HG03558 (cell line): ENCODE data around the gene LCAT.
"Not testable (repeated sequence)": the region's sequence is repeated elsewhere in the genome, so short reads cannot be mapped to it uniquely, and the experiment has no call there.

ENCODE experiments used
- ATAC-seq: cut with Tn5 transposase; IDR thresholded peaks from one replicate; pipeline ENCODE4 v1.9.1; 2021; ENCODE audit warnings: moderate number of reproducible peaks; ENCODE audit not compliant: unreplicated experiment; ENCODE audit errors: extremely low read depth

The LCAT gene

DNA sequence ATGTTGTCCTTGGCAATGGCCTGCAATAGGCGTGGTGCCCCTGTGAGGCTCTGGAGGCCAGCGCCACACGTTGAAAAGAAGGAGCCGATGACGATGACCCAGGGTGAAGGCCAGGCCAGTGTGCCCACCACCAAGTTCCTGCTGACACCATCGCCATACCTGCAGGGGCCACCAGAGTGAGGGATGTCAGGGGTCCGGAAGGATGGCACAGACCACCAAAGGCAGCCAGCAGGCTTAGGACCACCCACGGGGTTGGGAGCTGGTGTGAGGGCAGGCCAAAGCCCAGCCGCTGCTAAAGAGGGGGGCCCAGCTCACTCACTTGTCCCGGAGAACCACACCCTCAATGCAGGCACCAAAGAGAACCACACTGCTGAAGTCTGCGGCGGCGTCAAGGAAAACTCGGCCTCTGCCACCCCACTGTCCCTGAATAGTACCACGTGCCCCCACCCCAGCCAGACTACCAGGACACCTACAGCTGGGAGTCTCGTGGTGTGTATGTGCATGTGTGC, 6.5 kb upstream of the LCAT start:
- no peak for ATAC-seq

GRCh38 chr16:67949645-67950044, 5.7 kb upstream of the LCAT start:
- ATAC-seq = no peak

DNA sequence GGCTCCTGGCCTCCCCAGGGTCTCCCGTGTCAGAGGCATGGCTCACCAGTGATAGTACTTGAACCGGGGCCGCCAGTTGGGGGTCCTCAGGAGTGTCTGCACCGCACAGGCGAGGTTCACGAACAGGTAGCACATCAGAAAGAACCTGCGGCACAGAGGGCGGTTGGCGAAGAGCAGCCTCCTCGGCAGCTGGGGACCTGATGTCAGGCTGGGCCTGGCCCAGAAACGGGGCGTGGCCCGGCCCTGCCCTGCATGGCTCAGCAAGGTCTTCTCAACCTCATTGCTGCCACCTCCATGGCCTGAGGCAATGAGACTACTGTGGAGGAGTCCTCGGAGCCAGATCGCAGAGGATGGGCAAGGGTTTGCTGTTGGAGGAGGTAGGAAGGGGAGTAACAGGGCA, 4.1 kb upstream of the LCAT start:
- no peak for ATAC-seq

- no peak for ATAC-seq
Measured at GRCh38 chr16:67946966-67947558, 3.1 kb upstream of the LCAT start.

DNA sequence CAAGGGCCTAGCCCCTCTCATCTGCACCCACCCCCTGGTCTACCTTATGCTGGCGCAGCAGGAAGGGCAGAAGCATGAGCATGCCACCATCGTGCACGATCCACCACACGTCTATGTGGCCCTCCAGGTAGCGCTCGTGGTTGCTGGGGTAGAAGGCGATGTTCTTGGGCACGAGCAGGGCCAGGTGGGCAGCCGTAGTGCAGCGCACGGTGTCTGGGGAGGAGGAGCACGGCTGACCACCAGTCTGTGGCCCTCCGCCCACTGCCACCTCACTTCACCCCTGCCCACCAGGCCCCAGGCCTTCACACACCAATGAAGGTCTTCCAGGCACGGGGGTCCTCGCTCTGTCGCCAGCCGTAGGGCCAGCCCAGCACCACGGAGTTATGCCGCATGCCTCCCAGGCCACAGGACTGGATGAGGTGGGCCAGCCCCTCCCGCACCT, 2.2 kb upstream of the LCAT start:
- no peak for ATAC-seq

DNA sequence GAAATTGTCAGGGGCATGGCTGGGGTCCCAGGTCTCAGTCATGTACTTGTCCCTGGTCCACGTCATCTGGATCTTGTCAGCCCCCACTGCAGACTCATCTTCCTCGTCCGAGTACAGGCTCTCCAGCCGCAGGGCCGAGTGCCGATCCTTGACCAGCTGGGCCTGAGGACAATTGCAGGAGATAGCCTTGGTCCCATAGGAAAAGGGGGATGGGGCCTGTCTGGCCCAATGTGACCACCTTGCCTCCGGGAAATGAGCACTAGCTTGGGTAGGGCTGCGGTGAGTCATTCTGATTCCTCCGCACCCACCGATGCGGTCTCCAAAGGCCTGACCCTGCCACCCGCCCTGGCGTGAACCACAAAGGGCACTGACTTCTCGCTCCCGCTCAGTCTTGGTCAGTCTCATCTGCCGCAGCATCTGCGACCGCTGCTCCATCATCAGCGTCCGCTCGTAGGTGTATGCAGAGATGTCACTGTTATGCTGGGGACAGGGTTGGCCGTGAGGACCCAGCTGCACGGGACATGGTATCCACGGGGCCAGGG, 1.5 kb upstream of the LCAT start:
- no peak for ATAC-seq

- ATAC-seq = no peak
Measured at GRCh38 chr16:67944690-67945391, 921 bp upstream of the LCAT start.

GRCh38 chr16:67943256-67943618, 683 bp downstream of the LCAT start:
- ATAC-seq = no peak

DNA sequence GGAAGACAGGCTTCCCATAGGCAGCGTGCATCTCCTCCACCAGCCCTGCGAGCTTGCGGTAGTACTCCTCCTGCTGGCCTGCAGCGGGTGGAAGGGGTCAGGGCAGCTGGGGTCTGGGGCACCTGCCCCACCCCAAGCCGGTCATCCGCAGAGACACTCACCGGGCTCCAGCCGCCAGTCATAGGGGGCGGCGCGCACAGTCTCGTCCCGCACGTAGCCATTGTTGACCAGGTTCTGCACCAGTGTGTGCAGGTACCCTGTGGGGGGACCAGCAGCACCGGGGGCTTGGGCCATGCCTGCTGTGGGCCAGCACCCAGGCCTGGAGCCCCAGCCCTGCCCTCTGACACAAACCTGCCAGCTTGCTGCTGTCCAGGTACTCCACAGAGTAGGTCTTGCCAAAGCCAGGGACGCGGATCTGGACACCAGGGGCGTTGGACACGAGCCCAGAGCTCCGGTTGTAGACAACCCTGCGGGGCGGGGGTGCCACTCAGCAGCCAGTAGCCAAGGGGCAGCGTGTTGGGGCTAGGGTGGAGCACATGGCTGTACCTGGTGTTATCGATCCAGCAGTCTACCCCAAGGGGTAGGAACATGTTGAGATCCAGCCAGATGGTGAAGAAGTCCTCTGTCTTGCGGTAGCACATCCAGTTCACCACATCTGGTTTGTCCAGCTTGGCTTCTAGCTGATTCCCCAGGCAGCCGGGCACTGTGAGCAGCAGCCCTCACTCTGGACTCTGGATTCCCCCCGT, 1.2 kb downstream of the LCAT start:
- no peak for ATAC-seq

- ATAC-seq = no peak
Measured at GRCh38 chr16:67942200-67942509, 1.8 kb downstream of the LCAT start.

DNA sequence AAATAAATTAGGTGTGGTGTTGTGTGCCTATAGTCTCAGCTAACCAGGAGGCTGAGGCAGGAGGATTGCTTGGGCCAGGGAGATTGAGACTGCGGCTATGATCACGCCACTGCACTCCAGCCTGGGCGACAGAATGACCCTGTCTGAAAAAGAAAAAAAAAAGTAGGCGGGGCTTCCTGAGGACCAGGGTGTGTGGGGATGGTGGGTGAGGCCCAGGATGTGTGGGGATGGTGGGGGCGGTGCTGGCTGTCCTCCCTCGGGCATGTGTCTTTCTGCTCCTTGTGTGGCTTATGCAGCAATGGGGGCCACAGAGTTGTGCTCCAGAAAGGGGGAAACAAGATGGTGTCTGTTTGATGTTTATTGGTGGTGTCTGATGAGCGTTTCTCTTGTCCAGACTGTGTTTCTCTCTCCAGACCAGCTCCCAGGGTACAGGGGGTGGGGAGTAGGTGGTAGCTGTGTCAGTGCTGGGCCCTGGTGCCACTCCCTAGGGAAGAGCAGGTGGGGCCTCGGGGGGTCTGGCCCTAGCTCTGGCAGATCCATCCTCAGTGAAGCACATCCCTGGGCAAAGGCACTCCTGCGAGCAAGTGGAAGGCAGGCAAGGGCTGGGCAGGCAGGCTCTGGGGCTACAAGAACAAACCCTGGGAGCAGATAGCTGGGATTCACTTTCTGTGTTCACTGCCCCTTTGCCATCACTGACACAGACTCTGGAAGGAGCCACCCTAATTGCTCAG, 2.3 kb downstream of the LCAT start:
- no peak for ATAC-seq

DNA sequence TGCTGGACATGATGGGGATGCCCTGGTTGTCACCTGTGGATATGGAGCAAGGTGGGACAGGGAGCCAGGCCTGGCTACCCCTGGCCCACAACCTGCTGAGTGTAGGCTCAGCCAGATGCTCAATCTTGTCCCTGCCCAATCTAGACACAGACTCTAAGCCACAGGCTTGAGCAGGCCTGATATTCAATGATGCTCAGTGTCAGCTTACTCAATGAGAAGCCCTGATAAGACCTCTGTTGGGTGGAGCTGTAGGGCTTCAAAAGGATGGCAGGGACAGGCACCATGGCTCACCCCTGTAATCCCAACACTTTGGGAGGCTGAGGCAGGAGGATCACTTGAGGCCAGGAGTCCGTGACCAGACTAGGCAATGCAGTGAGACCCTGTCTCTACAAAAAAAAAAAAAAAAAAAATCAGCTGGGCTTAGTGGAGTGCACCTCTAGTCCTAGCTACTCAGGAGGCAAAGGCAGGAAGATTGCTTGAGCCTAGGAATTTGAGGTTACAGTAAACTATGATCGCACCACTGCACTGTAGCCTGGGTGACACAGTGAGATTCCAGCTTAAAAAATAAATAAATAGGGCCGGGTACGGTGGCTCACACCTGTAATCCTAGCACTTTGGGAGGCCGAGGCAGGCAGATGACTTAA, 3.4 kb downstream of the LCAT start:
- no peak for ATAC-seq

DNA sequence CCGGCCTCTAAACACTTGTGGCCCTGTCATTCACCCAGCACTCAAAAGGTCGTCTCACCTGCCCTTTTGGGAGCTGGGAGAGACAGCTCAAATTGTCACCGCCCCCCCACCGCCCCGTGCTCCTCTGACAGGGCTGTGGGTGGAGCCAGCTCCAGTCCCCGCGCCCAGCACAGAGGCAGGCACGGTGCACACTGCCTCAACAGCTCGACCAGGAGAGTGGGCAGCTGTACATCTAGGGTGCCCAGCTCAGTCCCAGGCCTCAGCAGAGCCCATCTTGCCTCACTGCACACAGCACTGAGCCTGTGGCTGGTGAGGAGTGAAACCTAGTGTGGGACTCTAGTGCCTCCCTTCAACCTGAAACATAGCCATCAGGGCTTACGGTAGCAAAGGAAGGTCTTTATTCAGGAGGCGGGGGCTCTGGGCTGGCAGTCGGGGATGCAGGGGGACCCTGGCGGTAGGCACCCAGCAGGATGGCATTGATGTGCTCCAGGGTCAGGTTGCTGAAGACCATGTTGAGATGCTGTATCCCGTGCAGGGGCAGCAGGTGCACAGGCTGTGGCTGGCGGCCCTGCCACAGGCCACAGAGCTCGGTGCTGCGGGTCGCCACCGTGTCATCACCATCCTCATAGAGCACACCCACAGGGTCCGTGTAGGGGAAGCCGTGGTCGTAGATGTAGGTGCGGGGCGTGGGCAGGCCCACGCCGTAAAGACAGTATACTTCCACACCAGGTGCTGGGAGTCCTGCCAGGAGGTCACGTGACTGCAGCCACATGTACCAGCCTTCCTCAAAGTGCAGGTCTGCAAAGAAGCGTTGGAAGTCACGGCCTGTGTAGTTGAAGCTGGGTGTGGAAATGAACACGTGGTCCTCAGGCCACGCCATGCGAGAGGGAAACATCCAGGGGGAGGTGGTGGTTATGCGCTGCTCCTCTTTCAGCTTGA, 4.1 kb downstream of the LCAT start:
- no peak for ATAC-seq

- not testable (repeated sequence) for ATAC-seq
Measured at GRCh38 chr16:67937713-67938112, 6.2 kb downstream of the LCAT start.

GRCh38 chr16:67936880-67937605, 6.9 kb downstream of the LCAT start:
- ATAC-seq = no peak

GRCh38 chr16:67936124-67936879, 7.6 kb downstream of the LCAT start, which contains the start of gene PSMB10:
Gene PSMB10 (minus strand): TSS chr16:67936850. CDS start chr16:67936749, 101 bp downstream.
- ATAC-seq = no peak

GRCh38 chr16:67935402-67936123, 8.4 kb downstream of the LCAT start:
- peak; percentile 51 for ATAC-seq
